A673 (cell line): ENCODE data around the gene AMPD2.

Source experiments
- CTCF ChIP-seq: fragments of 300-800, 200-600 bp; sonication (generic); conservative IDR thresholded peaks from 2 replicates; pipeline ENCODE4 v1.5.1; 2017; ENCODE audit warnings: low read depth, mild to moderate bottlenecking, antibody characterized with exemption, low read length, moderate library complexity, mixed read lengths
- EZH2 ChIP-seq: fragments of 200-600 bp; sonication (generic); IDR thresholded peaks from 2 replicates; pipeline ENCODE4 v1.6.1; 2017; ENCODE audit warnings: borderline replicate concordance, low read depth, mild to moderate bottlenecking, mixed read lengths, antibody characterized with exemption, low read length; ENCODE audit not compliant: poor library complexity, severe bottlenecking

DNA sequence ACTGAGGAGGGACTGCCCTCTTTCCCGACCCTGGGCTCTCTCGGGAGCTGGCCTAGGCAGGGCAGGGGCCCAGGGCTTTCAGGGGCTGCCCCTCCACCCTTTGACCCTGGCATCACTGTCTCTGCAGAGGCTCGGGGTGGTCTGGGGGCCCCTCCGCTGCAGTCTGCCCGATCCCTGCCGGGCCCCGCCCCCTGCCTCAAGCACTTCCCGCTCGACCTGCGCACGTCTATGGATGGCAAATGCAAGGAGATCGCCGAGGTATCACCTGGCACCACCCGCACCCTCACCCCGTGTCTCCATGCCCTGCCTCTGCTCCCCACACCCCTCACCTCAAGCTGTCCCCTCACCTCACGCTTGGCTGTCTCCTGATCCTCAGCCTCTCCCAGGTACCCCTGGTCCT, 5.5 kb downstream of the AMPD2 start:
- TF ChIP-seq CTCF = no peak
- TF ChIP-seq EZH2 = no peak
